Pancreas (tissue), 10 donors: ENCODE results near the gene OR5W2. TPM values are rescaled to one million over a fixed set of nuclear protein-coding genes. Genes with fewer than 3 reads are reported as not detected.

Experiments used
- ATAC-seq, 4 donors: fragments of 200-7000 bp; cut with Tn5 transposase; one replicate each; pipeline versions ENCODE4 v1.8.0 to v1.9.1; 2020; ENCODE audit warnings: mild to moderate bottlenecking in 4 of 4, moderate library complexity in 4 of 4
- DNase-seq, 6 donors: peaks; one replicate each; pipeline ENCODE4 v3.0.0-alpha.2; 2020
- FAIRE-seq: peaks from 2 replicates; lab custom pipeline; 2012; peaks lifted over from hg19 to GRCh38; lab: Jason Lieb, UNC
- H3K27ac ChIP-seq, 4 donors: fragments of 200-600 bp; sonication (generic); 1 replicate in 3 of 4; 2 replicates in 1 of 4; pipeline versions ENCODE4 v1.5.0 to v1.8.0; 2020
- H3K27me3 ChIP-seq, 4 donors: fragments of 200-600 bp; one replicate each; pipeline ENCODE4 v1.8.0; 2021
- H3K36me3 ChIP-seq, 3 donors: fragments of 200-600 bp; sonication (generic) in 1 of 3; one replicate each; pipeline versions ENCODE4 v1.5.0 to v1.8.0; 2020 to 2021
- H3K4me1 ChIP-seq, 3 donors: fragments of 200-600 bp; one replicate each; pipeline ENCODE4 v1.8.0; 2021
- H3K4me3 ChIP-seq, 4 donors: fragments of 200-600 bp; sonication (generic) in 2 of 4; one replicate each; pipeline versions ENCODE4 v1.5.0 to v1.8.0; 2020 to 2021
- H3K9me3 ChIP-seq, 4 donors: fragments of 200-600 bp; one replicate each; pipeline ENCODE4 v1.8.0; 2021
- WGBS, 2 donors: extraction: QIAGEN DNeasy Blood & Tissue Kit; methylation state at CpG; one replicate each; pipeline ENCODE4 v1.1.7; 2013; 5-methylcytosine and 5-hydroxymethylcytosine counted together
- intact Hi-C, 3 donors: fragments of 100-400 bp; cut with DNase I; formaldehyde crosslinking; loops; one replicate each; pipeline versions ENCODE4 v1.11.1 to v1.14.2; 2022
- polyA plus RNA-seq, 2 donors: library from polyadenylated mRNA; stranded (reverse); fragments of 200-250 nt; gene quantifications; one replicate each; pipeline ENCODE4 v1.2.3, GENCODE V29; 2013
- total RNA-seq, 6 donors: library from RNA; stranded (reverse); fragmentation: NEBNext Ultra II Directional in 4 of 6; extraction: Animal tissue kit (Norgen Biotek cat#: 25700) in 4 of 6; gene quantifications; one replicate each; pipeline versions ENCODE4 v1.2.1 to v1.2.4, GENCODE V29; 2021 to 2023
- TF ChIP-seq, protein P1 (sequence below), 4 donors: fragments of 200-600 bp; sonication (generic) in 3 of 4; IDR thresholded peaks; one replicate each; pipeline versions ENCODE4 v1.5.0 to v1.8.0; 2021; ENCODE audit warnings: antibody characterized with exemption in 4 of 4
- donor health status: healthy with polysubstance abuse.
- donor health status: DM: no; HTN: no; CAD: no; lungs with moderate emphysema.
- donor health status: DM: no; HTN: no; CAD: no.
- donor health status: control.
- donor health status: control.
- donor health status: Bipolar disorder and iron deficiency.
- donor health status: DM: yes; HTN: yes; CAD: no.
- donor health status: DM: no; HTN: no; CAD: no.
- donor health status: DM: no; HTN: no; CAD: no.
- donor health status: DM: yes; HTN: yes; CAD: no.

OR5W2 gene
- total RNA-seq (not detected), polyA plus RNA-seq (not detected)

DNA sequence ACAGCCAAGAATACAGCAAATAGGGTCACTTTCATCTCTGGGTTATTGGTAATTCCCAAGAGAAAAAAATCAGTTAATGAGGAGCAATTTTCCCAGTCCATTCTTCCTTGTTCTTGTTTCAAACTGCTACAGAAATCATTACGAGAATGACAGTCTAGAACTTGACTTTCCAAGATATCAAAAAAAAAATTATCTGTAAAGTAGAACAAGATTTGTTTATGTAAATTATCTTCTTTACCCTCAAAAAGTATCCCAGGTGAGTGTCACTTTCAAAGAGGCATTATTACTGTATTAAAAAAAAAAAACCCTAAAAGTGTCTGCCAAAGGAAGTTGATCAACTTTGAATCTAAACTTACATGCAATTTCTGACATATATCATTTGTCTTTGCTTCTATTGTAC lies at the start of gene OR5W2:
Gene OR5W2 (minus strand): TSS at position 101 of the 400 bp plus-strand sequence. CDS start 0 bp downstream, at position 101.
- WGBS, 2 donors = 18 to 25% methylated on average over 1 of the region's 1 CpG
- intact Hi-C loops = no loop called here
- H3K4me3 ChIP-seq = no peak within 1 kb of the TSS
- no peaks in the 10 kb centered on the region for H3K4me1 ChIP-seq
- TF ChIP-seq, protein P1, sequence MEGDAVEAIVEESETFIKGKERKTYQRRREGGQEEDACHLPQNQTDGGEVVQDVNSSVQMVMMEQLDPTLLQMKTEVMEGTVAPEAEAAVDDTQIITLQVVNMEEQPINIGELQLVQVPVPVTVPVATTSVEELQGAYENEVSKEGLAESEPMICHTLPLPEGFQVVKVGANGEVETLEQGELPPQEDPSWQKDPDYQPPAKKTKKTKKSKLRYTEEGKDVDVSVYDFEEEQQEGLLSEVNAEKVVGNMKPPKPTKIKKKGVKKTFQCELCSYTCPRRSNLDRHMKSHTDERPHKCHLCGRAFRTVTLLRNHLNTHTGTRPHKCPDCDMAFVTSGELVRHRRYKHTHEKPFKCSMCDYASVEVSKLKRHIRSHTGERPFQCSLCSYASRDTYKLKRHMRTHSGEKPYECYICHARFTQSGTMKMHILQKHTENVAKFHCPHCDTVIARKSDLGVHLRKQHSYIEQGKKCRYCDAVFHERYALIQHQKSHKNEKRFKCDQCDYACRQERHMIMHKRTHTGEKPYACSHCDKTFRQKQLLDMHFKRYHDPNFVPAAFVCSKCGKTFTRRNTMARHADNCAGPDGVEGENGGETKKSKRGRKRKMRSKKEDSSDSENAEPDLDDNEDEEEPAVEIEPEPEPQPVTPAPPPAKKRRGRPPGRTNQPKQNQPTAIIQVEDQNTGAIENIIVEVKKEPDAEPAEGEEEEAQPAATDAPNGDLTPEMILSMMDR (IDR thresholded peaks at IDR 0.05) = no peak
- no peaks in the 10 kb centered on the region for H3K9me3 ChIP-seq
- FAIRE-seq = no peak
- no peaks in the 10 kb centered on the region for H3K27me3 ChIP-seq
- H3K27ac ChIP-seq = no peak within 1 kb of the TSS
- no peak for DNase-seq
- no peaks in the 10 kb centered on the region for H3K36me3 ChIP-seq
- no peak for ATAC-seq

DNA sequence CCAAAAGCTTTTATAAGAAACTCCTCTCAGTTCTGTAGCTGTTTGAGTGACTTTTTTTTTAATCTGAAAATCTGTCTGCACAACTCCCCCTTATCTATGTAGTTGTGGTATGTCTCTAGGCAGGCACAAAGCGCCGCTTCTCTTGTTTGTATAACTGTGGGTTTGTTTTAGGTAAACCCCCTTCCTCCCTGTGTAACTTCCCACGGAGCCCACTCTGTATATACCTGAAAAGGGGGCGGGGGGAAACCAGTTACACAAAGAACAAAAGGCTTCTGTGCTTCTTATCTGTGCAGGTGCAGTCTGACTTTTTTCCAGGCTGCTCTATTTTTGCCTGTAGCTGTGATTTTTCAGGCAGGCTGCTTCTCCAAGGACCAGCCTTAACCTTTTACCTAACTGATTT lies 42.1 kb upstream of the OR5W2 start:
- WGBS, 2 donors = 9 to 12% methylated on average over 4 of the region's 4 CpGs
- intact Hi-C loops = no loop called here
- H3K27me3 ChIP-seq = no peaks in the 10 kb centered on the region

DNA sequence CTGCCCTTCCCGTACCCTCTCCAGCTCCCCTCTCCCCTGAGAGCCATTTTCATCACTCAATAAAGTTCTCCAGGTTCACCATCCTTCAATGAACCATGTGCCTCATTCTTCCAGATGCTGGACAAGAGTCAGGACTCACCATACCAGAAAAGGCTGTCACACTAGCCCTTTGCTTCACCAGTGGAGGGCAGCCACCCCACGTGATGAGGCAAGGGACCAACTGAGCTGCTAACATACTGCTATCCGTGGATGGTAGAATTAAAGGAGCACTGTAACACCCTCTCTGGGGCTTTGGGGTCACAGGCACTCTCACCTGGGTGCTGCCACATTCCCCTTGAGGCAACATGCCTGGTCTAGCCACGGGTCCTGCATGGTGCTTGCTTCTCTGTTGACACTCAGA lies 34.9 kb upstream of the OR5W2 start:
- H3K4me3 ChIP-seq = no peak overlapping the region
- intact Hi-C loops = loop anchor here in 1 of 3 donors (10.0 kb wide), 1 partner anchor 835 kb away; no protein-coding TSS in a partner anchor
- FAIRE-seq = no peak
- TF ChIP-seq, protein P1 (IDR thresholded peaks at IDR 0.05) = no peak
- H3K9me3 ChIP-seq = no peaks in the 10 kb centered on the region
- H3K36me3 ChIP-seq = no peaks in the 10 kb centered on the region
- H3K27ac ChIP-seq = no peak overlapping the region
- H3K4me1 ChIP-seq = no peaks in the 10 kb centered on the region
- DNase-seq = peak in 1 of 6 donors; percentile 20
- 54 to 71% methylated on average over 4 of the region's 4 CpGs for WGBS, 2 donors
- no peaks in the 10 kb centered on the region for H3K27me3 ChIP-seq
- ATAC-seq = no peak

More for the DNA sequence above, 42.1 kb upstream of the OR5W2 start:
- peak in 2 of 4 donors; percentile 28 to 64 for ATAC-seq
- H3K36me3 ChIP-seq = no peaks in the 10 kb centered on the region
- TF ChIP-seq, protein P1 (IDR thresholded peaks at IDR 0.05) = no peak
- no peak for FAIRE-seq
- H3K4me1 ChIP-seq = no peaks in the 10 kb centered on the region
- no peak overlapping the region for H3K27ac ChIP-seq
- H3K4me3 ChIP-seq = no peak overlapping the region
- no peak for DNase-seq
- no peaks in the 10 kb centered on the region for H3K9me3 ChIP-seq

DNA sequence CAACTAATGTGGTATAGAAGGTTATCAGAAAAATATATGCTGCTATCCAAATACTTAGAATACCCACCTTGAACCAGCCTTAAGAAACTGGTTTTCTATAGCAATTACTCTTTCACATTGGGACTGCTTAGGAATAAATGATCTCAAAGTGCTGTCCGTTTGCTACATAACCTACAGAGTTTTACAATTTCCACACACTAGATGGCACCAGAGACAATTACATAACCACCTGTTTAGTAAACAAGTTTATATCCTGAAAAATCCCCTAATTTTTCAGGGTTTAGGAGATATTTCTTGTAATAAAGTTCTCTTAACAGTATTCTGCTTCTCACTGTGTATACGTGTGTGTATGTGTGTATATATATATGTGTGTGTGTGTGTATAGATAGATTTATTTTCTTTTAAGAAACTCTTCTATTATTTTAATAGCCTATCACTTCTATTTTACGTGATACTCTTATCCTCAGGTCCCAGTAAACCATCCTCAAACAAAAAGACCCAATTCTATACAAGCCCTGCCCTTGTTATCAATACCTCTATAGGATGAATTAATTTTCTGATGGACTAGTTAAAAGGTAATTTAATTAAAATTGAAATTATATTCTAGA lies 28.5 kb upstream of the OR5W2 start:
- H3K27ac ChIP-seq = no peak overlapping the region
- TF ChIP-seq, protein P1 (IDR thresholded peaks at IDR 0.05) = peak in 3 of 4 donors; percentile 16 to 42 (median 19)
- DNase-seq = no peak
- no peak overlapping the region for H3K4me3 ChIP-seq
- H3K4me1 ChIP-seq = no peaks in the 10 kb centered on the region
- peaks cover 0 to 6% (median 0%) of the 10 kb centered on the region in 4 donors for H3K27me3 ChIP-seq
- peak in 3 of 4 donors; percentile 58 to 67 (median 64) for ATAC-seq
- no peaks in the 10 kb centered on the region for H3K9me3 ChIP-seq
- H3K36me3 ChIP-seq = no peaks in the 10 kb centered on the region
- WGBS, 2 donors = 2% methylated on average over 3 of the region's 3 CpGs
- FAIRE-seq = peak; percentile 5
- intact Hi-C loops = loop anchor here in 1 of 3 donors (10.0 kb wide), 1 partner anchor 842 kb away; no protein-coding TSS in a partner anchor

DNA sequence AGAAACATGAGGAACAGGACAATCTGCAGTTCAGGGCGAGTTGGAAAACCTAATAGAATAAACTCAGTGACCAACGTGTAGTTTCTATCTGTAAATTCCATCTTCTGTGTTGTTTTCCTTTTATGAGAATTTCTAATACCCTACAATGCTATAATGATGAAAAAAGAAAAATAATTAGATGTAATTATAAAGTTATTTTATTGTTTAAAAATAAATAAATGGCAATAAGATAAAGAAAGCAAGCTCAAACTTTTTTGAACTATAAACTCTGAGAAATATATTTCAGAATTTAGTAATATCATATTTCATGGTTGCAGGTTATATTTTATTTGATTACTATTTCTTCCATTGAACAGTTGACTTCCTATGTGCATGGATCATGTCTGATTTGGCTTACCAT lies 21.9 kb upstream of the OR5W2 start, which contains the start of gene OR5I1:
Gene OR5I1 (minus strand): TSS at position 101 of the 400 bp plus-strand sequence. CDS start 0 bp downstream, at position 101.
- TF ChIP-seq, protein P1 (IDR thresholded peaks at IDR 0.05) = no peak
- no peak within 1 kb of the TSS for H3K27ac ChIP-seq
- ATAC-seq (no peak), DNase-seq (no peak), FAIRE-seq (no peak)
- H3K36me3 ChIP-seq = no peaks in the 10 kb centered on the region
- no peak within 1 kb of the TSS for H3K4me3 ChIP-seq
- 45 to 47% methylated on average over 2 of the region's 2 CpGs for WGBS, 2 donors
- peaks cover 0 to 6% (median 0%) of the 10 kb centered on the region in 4 donors for H3K27me3 ChIP-seq
- H3K9me3 ChIP-seq = no peaks in the 10 kb centered on the region
- intact Hi-C loops = no loop called here
- no peaks in the 10 kb centered on the region for H3K4me1 ChIP-seq
